Skeletal muscle tissue (tissue), 4 donors: ENCODE data around the gene PPIL4. TPM values are rescaled to one million over a fixed set of nuclear protein-coding genes. Genes with fewer than 3 reads are reported as not detected.

Experiments
- H3K27ac ChIP-seq: one replicate; pipeline ENCODE4 v1.7.0; 2013; ENCODE audit warnings: mild to moderate bottlenecking, low read depth, low read length, inconsistent platforms
- H3K27me3 ChIP-seq, 3 donors: one replicate each; pipeline ENCODE4 v1.7.0; 2013; ENCODE audit warnings: low read length in 3 of 3; ENCODE audit not compliant: control insufficient read depth in 3 of 3, insufficient read depth in 3 of 3
- H3K36me3 ChIP-seq, 3 donors: one replicate each; pipeline ENCODE4 v1.7.0; 2013; ENCODE audit warnings: low read length in 3 of 3; ENCODE audit not compliant: control insufficient read depth in 3 of 3, insufficient read depth in 3 of 3
- H3K4me1 ChIP-seq, 3 donors: one replicate each; pipeline ENCODE4 v1.7.0; 2013; ENCODE audit warnings: low read length in 3 of 3, mild to moderate bottlenecking in 3 of 3; ENCODE audit not compliant: control insufficient read depth in 3 of 3, insufficient read depth in 3 of 3
- H3K4me3 ChIP-seq, 3 donors: one replicate each; pipeline ENCODE4 v1.7.0; 2013; ENCODE audit warnings: low read length in 3 of 3
- H3K9ac ChIP-seq, 3 donors: one replicate each; pipeline ENCODE4 v1.7.0; 2013; ENCODE audit warnings: low read length in 3 of 3, mild to moderate bottlenecking in 3 of 3, moderate library complexity in 2 of 3, low read depth in 1 of 3
- H3K9me3 ChIP-seq, 3 donors: one replicate each; pipeline ENCODE4 v1.7.0; 2013; ENCODE audit warnings: low read length in 3 of 3; ENCODE audit not compliant: control insufficient read depth in 3 of 3
- total RNA-seq: library from RNA; depleted of rRNA; stranded (reverse); fragments of >200 nt; gene quantifications from one replicate; pipeline ENCODE4 v1.2.3, GENCODE V29; 2014
- donor health status: Osteomylitis.

The PPIL4 gene
- total RNA-seq, 1 donor from 2014 or later = 19.3 TPM

- no peaks in the 10 kb centered on the region for H3K27me3 ChIP-seq
- no peak overlapping the region for H3K9ac ChIP-seq
- H3K4me3 ChIP-seq = no peak overlapping the region
- H3K9me3 ChIP-seq = no peaks in the 10 kb centered on the region
- H3K4me1 ChIP-seq = peaks cover 10 to 21% (median 13%) of the 10 kb centered on the region in 3 donors
- peaks cover 21 to 34% (median 25%) of the 10 kb centered on the region in 3 donors for H3K36me3 ChIP-seq
- no peak overlapping the region for H3K27ac ChIP-seq
Measured at GRCh38 chr6:149541139-149541538, 4.7 kb downstream of the PPIL4 start.

GRCh38 chr6:149534742-149535141 lies 11.1 kb downstream of the PPIL4 start:
- H3K9me3 ChIP-seq = no peaks in the 10 kb centered on the region
- peaks cover 38 to 64% (median 64%) of the 10 kb centered on the region in 3 donors for H3K36me3 ChIP-seq
- no peak overlapping the region for H3K4me3 ChIP-seq
- no peak overlapping the region for H3K27ac ChIP-seq
- no peaks in the 10 kb centered on the region for H3K27me3 ChIP-seq
- no peaks in the 10 kb centered on the region for H3K4me1 ChIP-seq
- H3K9ac ChIP-seq = no peak overlapping the region

DNA sequence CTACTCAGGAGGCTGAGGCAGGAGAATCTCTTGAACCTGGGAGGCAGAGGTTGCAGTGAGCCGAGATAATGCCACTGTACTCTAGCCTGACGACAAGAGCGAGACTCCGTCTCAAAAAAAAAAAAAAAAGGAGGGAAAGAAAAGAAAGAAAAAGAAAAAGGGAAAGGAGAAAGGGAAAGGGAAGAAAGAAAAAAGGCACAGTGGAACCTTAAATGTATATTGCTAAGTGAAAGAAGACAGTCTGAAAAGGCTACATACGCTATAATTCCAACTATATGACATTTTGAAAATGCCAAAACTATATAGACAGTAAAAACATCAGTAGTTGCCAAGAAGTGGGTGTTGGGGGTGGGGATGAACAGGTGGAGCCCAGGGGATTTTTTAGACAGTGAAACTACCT lies 16.2 kb downstream of the PPIL4 start:
- Histone ChIP-seq H3K36me3 (peaks cover 21 to 60% (median 50%) of the 10 kb centered on the region in 3 donors), H3K4me1 (no peaks in the 10 kb centered on the region), H3K4me3 (no peak overlapping the region), H3K9me3 (no peaks in the 10 kb centered on the region), H3K27ac (no peak overlapping the region), H3K9ac (no peak overlapping the region), H3K27me3 (no peaks in the 10 kb centered on the region)

- Histone ChIP-seq H3K9ac (no peak overlapping the region), H3K27me3 (no peaks in the 10 kb centered on the region), H3K27ac (no peak overlapping the region), H3K4me3 (no peak overlapping the region), H3K9me3 (no peaks in the 10 kb centered on the region), H3K4me1 (no peaks in the 10 kb centered on the region), H3K36me3 (peaks cover 2 to 30% (median 7%) of the 10 kb centered on the region in 3 donors)
Measured at GRCh38 chr6:149515494-149515893, 30.3 kb downstream of the PPIL4 start.

DNA sequence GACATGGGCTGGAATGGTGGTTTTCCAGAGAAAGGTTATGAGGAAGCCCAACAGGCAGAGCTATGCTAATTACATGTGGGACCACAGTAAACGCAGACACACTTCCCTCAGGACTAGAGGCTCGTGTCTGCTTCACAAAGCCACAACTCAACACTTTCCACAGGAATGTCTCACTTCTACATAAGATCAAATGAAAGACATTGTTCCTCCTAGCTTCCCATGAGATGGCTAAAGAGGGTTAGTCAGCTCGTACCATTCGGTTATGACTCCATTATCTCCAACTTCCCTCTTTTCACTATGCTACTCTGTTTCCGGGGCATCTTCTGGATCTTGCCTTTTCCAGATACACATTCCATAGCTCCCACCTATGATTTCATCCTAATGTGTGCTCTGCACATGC lies 31.9 kb downstream of the PPIL4 start:
- H3K36me3 ChIP-seq = peaks cover 2 to 21% (median 10%) of the 10 kb centered on the region in 3 donors
- no peak overlapping the region for H3K27ac ChIP-seq
- H3K4me1 ChIP-seq = no peaks in the 10 kb centered on the region
- H3K4me3 ChIP-seq = no peak overlapping the region
- H3K9ac ChIP-seq = no peak overlapping the region
- no peaks in the 10 kb centered on the region for H3K27me3 ChIP-seq
- no peaks in the 10 kb centered on the region for H3K9me3 ChIP-seq

DNA sequence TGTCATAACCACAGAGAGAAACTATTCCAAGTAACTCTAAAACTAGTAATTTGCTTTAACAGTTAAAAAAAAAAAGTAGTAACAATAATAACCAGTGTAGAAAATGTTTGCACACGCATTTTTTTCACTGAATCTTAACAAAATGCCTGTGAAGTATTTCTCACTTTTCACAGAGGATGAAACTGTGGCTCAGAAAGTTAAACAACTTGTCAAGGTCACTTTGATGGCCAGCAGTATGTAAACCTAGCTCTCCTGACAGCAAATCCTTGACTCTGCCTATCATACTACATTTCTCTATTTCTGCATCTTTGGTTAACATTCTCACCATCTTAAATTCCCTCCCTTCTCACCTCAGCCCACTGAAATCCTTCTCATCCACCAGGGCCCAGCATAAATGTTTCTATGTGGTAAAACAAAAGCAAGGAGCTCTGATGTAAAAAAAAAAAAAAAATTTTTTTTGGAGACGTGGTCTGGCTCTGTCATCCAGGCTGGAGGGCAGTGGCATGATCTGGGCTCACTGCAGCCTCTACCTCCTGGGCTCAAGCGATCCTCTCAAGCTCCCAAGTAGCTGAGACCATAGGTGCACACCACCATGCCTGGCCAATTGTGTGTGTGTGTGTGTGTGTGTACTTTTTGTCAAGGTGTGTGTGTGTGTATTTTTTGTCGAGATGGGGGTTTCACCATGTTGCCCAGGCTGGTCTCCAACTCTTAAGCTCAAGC lies 34.9 kb downstream of the PPIL4 start:
- H3K27me3 ChIP-seq = no peaks in the 10 kb centered on the region
- H3K4me1 ChIP-seq = no peaks in the 10 kb centered on the region
- H3K27ac ChIP-seq = no peak overlapping the region
- H3K4me3 ChIP-seq = no peak overlapping the region
- no peak overlapping the region for H3K9ac ChIP-seq
- peaks cover 0 to 18% (median 15%) of the 10 kb centered on the region in 3 donors for H3K36me3 ChIP-seq
- no peaks in the 10 kb centered on the region for H3K9me3 ChIP-seq

DNA sequence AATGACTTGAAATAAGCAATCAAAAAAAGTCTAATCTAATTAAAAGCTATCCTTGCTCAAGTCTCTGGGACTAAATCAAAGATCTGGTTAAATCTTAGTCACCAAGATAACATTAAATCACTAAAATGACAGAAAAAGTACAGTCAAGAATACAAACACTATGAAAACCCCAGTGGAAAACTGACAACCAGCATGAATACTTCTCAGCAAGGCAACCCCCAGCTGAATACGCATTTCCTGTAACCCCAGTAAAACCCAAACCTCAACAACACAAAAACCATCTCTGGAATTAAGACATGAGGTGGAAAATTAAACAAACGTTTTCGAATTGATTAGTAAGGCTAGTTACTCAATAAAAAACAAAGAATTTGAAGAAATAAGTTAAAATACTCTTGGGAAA lies 37.4 kb downstream of the PPIL4 start:
- no peaks in the 10 kb centered on the region for H3K9me3 ChIP-seq
- no peaks in the 10 kb centered on the region for H3K27me3 ChIP-seq
- no peaks in the 10 kb centered on the region for H3K4me1 ChIP-seq
- peaks cover 0 to 23% (median 11%) of the 10 kb centered on the region in 3 donors for H3K36me3 ChIP-seq
- H3K27ac ChIP-seq = no peak overlapping the region
- no peak overlapping the region for H3K4me3 ChIP-seq
- H3K9ac ChIP-seq = no peak overlapping the region

GRCh38 chr6:149503872-149504271 lies 42.0 kb downstream of the PPIL4 start:
- H3K27me3 ChIP-seq = no peaks in the 10 kb centered on the region
- H3K9ac ChIP-seq = no peak overlapping the region
- H3K9me3 ChIP-seq = no peaks in the 10 kb centered on the region
- peaks cover 0 to 5% (median 0%) of the 10 kb centered on the region in 3 donors for H3K4me1 ChIP-seq
- no peak overlapping the region for H3K27ac ChIP-seq
- H3K4me3 ChIP-seq = no peak overlapping the region
- peaks cover 0 to 6% (median 5%) of the 10 kb centered on the region in 3 donors for H3K36me3 ChIP-seq

DNA sequence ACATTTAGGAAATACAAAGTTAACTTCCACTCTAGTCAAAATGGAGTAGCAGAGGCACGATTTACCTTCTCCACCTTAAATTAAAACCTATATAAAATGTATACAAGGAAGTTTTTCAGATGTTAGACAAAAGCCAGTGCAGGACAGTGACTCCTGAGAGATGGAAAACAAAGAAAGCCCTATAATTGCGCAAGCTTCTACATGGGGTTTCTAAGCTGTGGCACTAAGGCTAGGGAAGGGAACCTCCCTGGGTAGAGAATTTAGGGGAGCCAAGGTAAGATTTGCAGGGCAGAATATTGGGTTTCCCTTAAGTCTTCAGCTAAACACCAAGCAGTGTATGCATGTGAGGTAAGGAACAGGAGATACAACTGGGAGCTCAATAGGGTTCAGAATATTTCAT lies 42.6 kb downstream of the PPIL4 start:
- Histone ChIP-seq H3K9ac (no peak overlapping the region), H3K4me3 (no peak overlapping the region), H3K9me3 (no peaks in the 10 kb centered on the region), H3K27me3 (no peaks in the 10 kb centered on the region), H3K27ac (no peak overlapping the region), H3K36me3 (peaks cover 0 to 6% (median 5%) of the 10 kb centered on the region in 3 donors), H3K4me1 (peaks cover 0 to 5% (median 0%) of the 10 kb centered on the region in 3 donors)

DNA sequence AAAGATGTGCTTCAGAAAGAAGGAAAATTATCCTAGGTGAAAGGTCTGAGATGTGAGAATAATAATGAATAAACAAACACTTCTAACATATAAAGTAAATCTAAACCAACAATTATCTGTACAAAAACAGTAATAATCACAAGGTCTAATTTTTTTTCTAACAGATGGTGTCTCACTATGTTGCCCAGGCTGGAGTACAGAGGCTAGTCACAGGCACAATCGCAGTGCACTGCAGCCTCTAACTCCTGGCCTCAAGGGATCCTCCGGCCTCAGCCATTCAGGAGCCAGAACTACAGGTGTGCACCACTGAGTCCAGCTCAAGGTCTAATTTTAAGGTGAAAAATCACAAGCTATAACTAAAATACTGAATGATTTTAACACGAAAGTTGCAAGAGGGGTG lies 44.1 kb downstream of the PPIL4 start:
- H3K27ac ChIP-seq = no peak overlapping the region
- no peak overlapping the region for H3K9ac ChIP-seq
- H3K9me3 ChIP-seq = no peaks in the 10 kb centered on the region
- peaks cover 0 to 5% (median 0%) of the 10 kb centered on the region in 3 donors for H3K4me1 ChIP-seq
- H3K27me3 ChIP-seq = no peaks in the 10 kb centered on the region
- H3K36me3 ChIP-seq = peaks cover 0 to 6% (median 0%) of the 10 kb centered on the region in 3 donors
- H3K4me3 ChIP-seq = no peak overlapping the region
